Activated B cell treated with CpG ODN at 0.5 μM for 24 hours (primary cell): ENCODE data around the gene TEPSIN. TPM values are rescaled to one million over a fixed set of nuclear protein-coding genes. Genes with fewer than 3 reads are reported as not detected.

Experiments
- ATAC-seq: fragments of 200-7000 bp; cut with Tn5 transposase; one replicate; pipeline ENCODE4 v1.10.0; 2021; ENCODE audit warnings: low read depth, mild to moderate bottlenecking, moderate library complexity
- CTCF ChIA-PET: fragments of 350-600 bp; sonication (Branson Sonifier 250); formaldehyde crosslinking; loops from one replicate; lab custom pipeline; 2021; ENCODE audit warnings: antibody characterized with exemption; lab: Charles Lee
- POLR2A ChIA-PET: fragments of 350-600 bp; sonication (Branson Sonifier 250); formaldehyde crosslinking; loops from one replicate; lab custom pipeline; 2021; ENCODE audit warnings: antibody characterized with exemption; lab: Charles Lee
- DNase-seq: peaks from one replicate; pipeline ENCODE4 v3.0.0; 2022
- H3K27ac Mint-ChIP-seq: one replicate; pipeline ENCODE4 v1.8.0; 2020; ENCODE audit warnings: mixed read lengths
- H3K27me3 Mint-ChIP-seq: one replicate; pipeline ENCODE4 v1.8.0; 2021; ENCODE audit warnings: mixed read lengths
- H3K36me3 Mint-ChIP-seq: one replicate; pipeline ENCODE4 v1.8.0; 2021; ENCODE audit warnings: low read depth, mixed read lengths
- H3K4me1 Mint-ChIP-seq: one replicate; pipeline ENCODE4 v1.8.0; 2021; ENCODE audit warnings: mixed read lengths
- H3K4me3 Mint-ChIP-seq: one replicate; pipeline ENCODE4 v1.8.0; 2020; ENCODE audit warnings: mild to moderate bottlenecking, mixed read lengths
- H3K9me3 Mint-ChIP-seq: one replicate; pipeline ENCODE4 v1.8.0; 2020; ENCODE audit warnings: mixed read lengths
- CTCF ChIP-seq: fragments of 200-600 bp; IDR thresholded peaks from one replicate; pipeline ENCODE4 v1.8.0; 2022; ENCODE audit warnings: antibody characterized with exemption, mild to moderate bottlenecking
- intact Hi-C: fragments of 100-400 bp; cut with micrococcal nuclease; formaldehyde crosslinking; loops from one replicate; pipeline ENCODE4 v1.15.1; 2024
- total RNA-seq: library from RNA; stranded (reverse); gene quantifications from 2 replicates; pipeline ENCODE4 v1.2.3, GENCODE V29; 2022

Gene TEPSIN
- total RNA-seq, 1 donor from 2014 or later = 102 TPM

GRCh38 chr17:81274471-81274855, 35.6 kb upstream of the TEPSIN start:
- Mint-ChIP-seq H3K9me3 (no peaks in the 10 kb centered on the region), H3K4me3 (no peak overlapping the region), H3K36me3 (peaks cover 86% of the 10 kb centered on the region), H3K27me3 (no peaks in the 10 kb centered on the region), H3K4me1 (no peaks in the 10 kb centered on the region), H3K27ac (no peak overlapping the region)
- DNase-seq = no peak
- no peak for ATAC-seq
- TF ChIP-seq CTCF = no peak
- ChIA-PET CTCF (no interaction called here), POLR2A (no interaction called here)
- intact Hi-C loops = no loop called here

GRCh38 chr17:81273698-81274470, 35.0 kb upstream of the TEPSIN start:
- no peak for TF ChIP-seq CTCF
- no peak for DNase-seq
- intact Hi-C loops = no loop called here
- no peak overlapping the region for H3K4me3 Mint-ChIP-seq
- no peaks in the 10 kb centered on the region for H3K4me1 Mint-ChIP-seq
- ChIA-PET CTCF (no interaction called here), POLR2A (no interaction called here)
- H3K27ac Mint-ChIP-seq = no peak overlapping the region
- peaks cover 87% of the 10 kb centered on the region for H3K36me3 Mint-ChIP-seq
- H3K9me3 Mint-ChIP-seq = no peaks in the 10 kb centered on the region
- ATAC-seq = no peak
- H3K27me3 Mint-ChIP-seq = no peaks in the 10 kb centered on the region

GRCh38 chr17:81272616-81273015, 33.8 kb upstream of the TEPSIN start:
- DNase-seq = no peak
- H3K9me3 Mint-ChIP-seq = no peaks in the 10 kb centered on the region
- no peak for TF ChIP-seq CTCF
- intact Hi-C loops = no loop called here
- no peaks in the 10 kb centered on the region for H3K27me3 Mint-ChIP-seq
- POLR2A ChIA-PET = no interaction called here
- no peak overlapping the region for H3K4me3 Mint-ChIP-seq
- CTCF ChIA-PET = no interaction called here
- ATAC-seq = no peak
- H3K27ac Mint-ChIP-seq = no peak overlapping the region
- peaks cover 92% of the 10 kb centered on the region for H3K36me3 Mint-ChIP-seq
- H3K4me1 Mint-ChIP-seq = no peaks in the 10 kb centered on the region

GRCh38 chr17:81271226-81271625, 32.4 kb upstream of the TEPSIN start:
- Mint-ChIP-seq H3K9me3 (no peaks in the 10 kb centered on the region), H3K4me1 (no peaks in the 10 kb centered on the region), H3K27me3 (no peaks in the 10 kb centered on the region), H3K36me3 (peaks cover 89% of the 10 kb centered on the region), H3K27ac (no peak overlapping the region), H3K4me3 (no peak overlapping the region)
- POLR2A ChIA-PET = no interaction called here
- no peak for TF ChIP-seq CTCF
- intact Hi-C loops = no loop called here
- CTCF ChIA-PET = no interaction called here
- DNase-seq (no peak), ATAC-seq (no peak)

GRCh38 chr17:81270279-81270678, 31.4 kb upstream of the TEPSIN start:
- H3K4me3 Mint-ChIP-seq = no peak overlapping the region
- H3K36me3 Mint-ChIP-seq = peaks cover 90% of the 10 kb centered on the region
- no peaks in the 10 kb centered on the region for H3K27me3 Mint-ChIP-seq
- no peak for TF ChIP-seq CTCF
- intact Hi-C loops = no loop called here
- H3K27ac Mint-ChIP-seq = no peak overlapping the region
- ChIA-PET POLR2A (no interaction called here), CTCF (no interaction called here)
- DNase-seq (no peak), ATAC-seq (no peak)
- H3K4me1 Mint-ChIP-seq = no peaks in the 10 kb centered on the region
- H3K9me3 Mint-ChIP-seq = no peaks in the 10 kb centered on the region
